ENCODE data around the gene FREY1.

GRCh38 chr11:45899086-45899447 is 8.0 kb downstream of the FREY1 start:
- TF ChIP-seq JUN (IDR thresholded peaks at IDR 0.05; ENCODE audit: low read depth, low read length) (no peak), TCF12 (IDR thresholded peaks at IDR 0.05; ENCODE audit: low read depth, low read length) (no peak), CTCF (IDR thresholded peaks at IDR 0.05; ENCODE audit: control extremely low read depth in 1 of 3, insufficient read depth in 1 of 3, low read depth in 1 of 3, low read length in 3 of 3) (no peak), SP4 (IDR thresholded peaks at IDR 0.05; ENCODE audit: low read length) (no peak), POLR2A (IDR thresholded peaks at IDR 0.05; ENCODE audit: control extremely low read depth in 1 of 2, low read depth in 2 of 2, low read length in 2 of 2) (no peak), EP300 (IDR thresholded peaks at IDR 0.05; ENCODE audit: borderline replicate concordance in 1 of 2, low read depth in 2 of 2, low read length in 2 of 2) (no peak), ZNF274 (IDR thresholded peaks at IDR 0.05; ENCODE audit: borderline replicate concordance, extremely low read depth, low read length) (no peak), RNF2 (IDR thresholded peaks at IDR 0.05; ENCODE audit: borderline replicate concordance, low read depth, low read length, missing control alignments, poor library complexity, severe bottlenecking) (no peak), RAD21 (IDR thresholded peaks at IDR 0.05 in 1 of 2, conservative IDR thresholded peaks at IDR 0.05 in 1 of 2; ENCODE audit: low read depth in 2 of 2, low read length in 2 of 2) (no peak), POLR2AphosphoS5 (IDR thresholded peaks at IDR 0.05; ENCODE audit: low read depth, low read length) (no peak), CEBPB (IDR thresholded peaks at IDR 0.05; ENCODE audit: low read depth, low read length) (no peak), RXRA (IDR thresholded peaks at IDR 0.05; ENCODE audit: insufficient read depth, low read depth, low read length) (no peak), EZH2 (IDR thresholded peaks at IDR 0.05; ENCODE audit: low read depth, low read length, severe bottlenecking) (no peak)
